ENCODE data around the gene SCUBE1.

Gene SCUBE1

DNA sequence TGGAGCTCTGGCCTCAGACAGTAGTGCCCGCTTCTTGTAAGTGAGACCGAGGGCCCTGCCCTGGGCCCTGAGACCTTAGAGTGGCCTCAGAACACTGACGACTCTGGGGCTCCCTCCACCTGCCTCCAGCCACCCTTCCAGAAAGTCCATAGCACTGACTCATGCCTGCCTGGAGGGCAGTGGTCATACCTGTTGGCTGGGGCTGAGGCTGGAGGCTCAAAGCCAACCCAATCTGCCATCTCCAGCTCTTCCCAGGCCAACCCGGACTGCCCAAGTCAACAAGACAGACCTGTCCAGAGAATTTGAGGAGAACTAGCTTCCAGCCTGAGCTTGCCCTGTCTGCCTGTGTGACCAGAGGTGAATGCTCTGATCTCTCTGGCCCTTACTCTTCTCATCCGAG, 89.3 kb downstream of the SCUBE1 start:
- DNase-seq: no peak

DNA sequence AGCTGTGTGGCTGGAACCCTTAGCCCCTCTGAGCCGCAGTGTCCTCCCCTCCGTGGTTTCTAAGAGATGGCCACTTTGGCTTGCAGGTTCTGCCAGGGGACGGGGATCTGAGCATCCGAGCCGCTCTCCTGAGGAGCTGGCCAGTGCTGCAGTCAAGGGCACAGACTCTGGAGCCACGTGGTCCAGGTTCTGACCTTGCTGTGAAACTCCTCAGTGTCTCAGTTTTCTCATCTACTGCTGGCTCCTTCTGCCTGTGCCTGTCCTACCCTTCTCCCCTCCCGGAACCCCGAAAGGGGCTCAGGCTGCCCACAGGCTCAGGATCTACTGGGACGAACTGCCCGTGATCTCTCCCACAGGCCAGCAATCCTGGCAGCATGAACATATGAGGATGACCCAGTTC, 90.9 kb downstream of the SCUBE1 start:
- no peak for DNase-seq

DNA sequence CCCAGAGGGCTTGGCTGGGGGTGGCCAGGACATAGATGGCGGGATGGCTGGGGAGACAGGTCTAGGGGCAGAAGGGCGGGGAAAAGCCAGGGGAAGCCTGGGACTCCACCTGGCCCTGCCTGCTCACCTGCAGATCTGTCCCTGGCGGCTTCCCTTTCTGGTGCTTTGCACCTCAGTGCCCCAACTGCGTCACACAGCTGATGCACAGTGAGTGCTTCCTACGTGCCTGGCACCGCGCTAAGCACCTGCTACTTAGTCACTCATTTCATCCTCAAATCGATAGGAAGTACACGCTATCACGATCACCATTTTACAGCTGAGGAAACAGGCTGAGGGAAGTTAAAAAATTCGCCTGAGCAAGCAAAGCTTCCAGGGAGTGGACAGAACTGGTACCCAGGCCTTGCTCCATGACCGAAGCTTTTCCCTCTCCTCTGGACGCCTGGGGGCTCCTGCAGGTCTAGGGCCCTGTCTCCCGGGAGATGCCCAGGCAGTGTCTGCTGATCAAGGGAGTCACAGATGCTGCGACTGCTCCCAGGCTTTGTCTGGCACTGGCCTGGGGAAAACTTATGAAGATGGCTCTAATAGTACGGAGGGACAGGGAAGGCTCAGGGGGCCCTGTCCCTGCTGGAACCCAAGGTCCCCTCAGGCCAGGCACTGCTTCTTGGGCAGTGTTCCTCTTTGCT, 93.2 kb downstream of the SCUBE1 start:
- DNase-seq: no peak

DNA sequence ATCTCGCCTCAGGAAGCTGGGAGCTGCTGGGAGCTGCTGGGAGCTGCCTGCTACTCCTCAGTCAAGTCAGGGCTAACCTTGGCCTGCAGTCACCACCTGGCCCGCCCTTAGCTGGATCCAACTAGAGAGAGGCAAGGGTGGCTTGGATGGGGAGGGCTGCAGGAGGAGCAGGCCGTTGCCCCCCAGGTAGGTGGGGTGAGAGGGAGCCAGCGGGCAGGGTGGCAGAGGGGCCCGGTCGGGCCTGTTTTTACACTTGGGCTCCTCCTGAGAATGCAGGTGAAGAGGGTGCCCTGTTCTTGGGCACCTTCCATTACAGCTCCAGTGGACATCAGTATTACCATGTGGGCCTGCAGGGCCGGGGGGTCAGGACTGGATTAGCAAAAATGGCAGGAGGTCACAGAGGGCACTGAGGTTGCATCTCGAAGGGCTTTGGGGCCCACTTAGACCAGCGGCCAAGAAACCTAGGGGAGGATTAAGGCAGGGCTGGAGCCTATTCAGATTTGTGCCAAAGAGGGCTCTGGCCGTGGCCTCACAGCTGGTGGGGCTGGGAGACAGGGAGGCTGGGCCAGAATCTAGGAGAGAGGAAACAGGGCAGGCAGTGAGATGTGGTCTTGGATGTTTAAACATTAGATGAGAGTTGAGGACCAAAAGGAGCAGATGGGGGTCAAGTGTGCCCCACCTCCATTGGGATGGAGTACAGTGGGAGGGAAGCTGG, 95.5 kb downstream of the SCUBE1 start:
- DNase-seq: no peak

DNA sequence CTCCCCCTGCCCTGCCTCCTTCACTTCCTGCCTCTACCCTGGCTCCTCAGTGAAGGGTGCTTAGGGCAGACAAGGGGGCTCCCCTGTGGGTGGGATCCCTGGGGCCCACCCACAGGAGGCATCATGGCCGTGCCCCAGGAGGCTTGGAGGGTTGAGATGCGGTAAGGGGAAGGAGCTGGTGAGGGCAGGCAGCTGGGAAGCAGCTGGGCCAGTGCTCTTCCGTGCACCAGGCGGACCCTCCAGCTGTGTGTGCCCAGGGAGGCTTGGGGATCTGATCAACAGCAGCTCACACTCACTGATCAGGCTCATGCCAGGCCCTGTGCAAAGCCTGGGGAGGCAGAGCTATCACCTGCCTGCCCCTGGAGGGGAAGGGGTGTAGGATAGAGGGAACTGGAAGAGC, 97.0 kb downstream of the SCUBE1 start:
- no peak for DNase-seq

DNA sequence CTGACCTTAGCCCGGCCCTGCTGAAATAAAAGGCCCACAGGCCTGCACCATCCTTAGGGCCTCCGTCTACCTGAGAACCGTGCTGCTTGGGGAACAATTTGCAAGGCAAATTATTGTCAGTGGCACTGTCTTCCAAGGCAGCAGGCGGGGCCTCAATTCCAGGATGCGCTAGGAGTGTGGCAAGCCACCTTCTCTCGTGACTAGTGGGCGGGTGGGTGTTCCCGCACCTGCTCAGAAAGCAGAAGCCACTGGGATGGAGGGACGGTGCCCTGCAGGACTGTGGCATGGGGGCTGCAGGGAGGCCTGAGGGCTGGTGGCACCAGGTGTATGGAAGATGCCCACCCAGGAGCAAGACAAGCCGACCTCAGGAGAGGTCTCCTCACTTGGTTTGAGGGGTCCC, 97.5 kb downstream of the SCUBE1 start:
- no peak for DNase-seq

DNA sequence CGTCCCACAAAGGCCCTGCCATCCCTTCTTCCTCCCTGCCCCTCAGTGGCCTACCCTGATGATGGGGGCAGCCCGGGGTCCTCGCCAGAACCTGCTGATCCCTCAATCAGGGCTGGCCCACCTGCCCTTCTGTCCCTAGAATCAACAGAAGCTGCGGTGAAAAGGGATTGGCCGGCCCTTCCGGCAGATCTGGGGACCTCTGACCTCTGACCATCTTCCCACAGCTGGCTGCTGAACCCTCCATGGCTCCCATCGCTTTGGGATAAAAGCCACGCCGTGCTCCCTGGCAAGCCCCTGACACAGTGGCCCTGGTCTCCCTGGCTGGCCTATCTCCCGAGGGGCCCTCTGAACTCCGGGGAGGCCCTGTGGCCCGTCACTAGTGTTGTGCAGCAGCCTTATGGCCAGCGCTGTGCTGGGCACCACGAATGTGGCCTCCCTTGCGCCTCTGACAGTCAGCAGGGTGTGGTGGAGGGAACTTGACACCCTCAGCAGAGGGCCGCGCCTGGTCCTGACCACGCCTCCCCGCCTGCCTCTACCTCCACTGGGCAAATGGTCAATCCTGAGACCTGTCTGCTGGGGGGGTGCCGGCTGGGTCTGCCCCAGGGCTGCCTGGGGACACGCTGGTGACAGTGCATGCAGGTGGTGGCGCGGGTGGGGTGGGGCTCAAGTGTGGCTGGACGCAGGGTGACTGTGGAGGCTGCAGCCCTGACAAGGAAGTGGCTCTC, 98.2 kb downstream of the SCUBE1 start:
- no peak for DNase-seq

DNA sequence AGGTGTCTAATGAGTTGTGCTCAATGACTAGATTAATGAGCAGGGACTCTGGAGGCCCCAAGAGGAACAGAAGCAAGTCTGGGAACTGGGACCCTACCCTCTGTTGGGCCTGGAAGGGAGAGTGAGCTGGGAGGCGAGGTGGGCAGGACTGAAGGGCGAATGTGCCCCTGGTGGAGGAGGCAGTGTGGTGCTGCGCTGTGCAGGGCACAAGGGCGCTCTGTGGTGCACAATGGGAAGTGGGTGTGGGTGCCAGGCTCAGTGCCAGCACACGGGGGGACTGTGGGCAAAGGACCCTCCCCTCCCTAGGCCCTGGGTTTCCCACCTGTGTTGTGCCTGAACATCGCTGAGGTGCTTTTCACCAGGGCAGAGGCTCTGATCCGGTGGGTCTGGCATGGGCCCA, 98.8 kb downstream of the SCUBE1 start:
- DNase-seq: no peak

DNA sequence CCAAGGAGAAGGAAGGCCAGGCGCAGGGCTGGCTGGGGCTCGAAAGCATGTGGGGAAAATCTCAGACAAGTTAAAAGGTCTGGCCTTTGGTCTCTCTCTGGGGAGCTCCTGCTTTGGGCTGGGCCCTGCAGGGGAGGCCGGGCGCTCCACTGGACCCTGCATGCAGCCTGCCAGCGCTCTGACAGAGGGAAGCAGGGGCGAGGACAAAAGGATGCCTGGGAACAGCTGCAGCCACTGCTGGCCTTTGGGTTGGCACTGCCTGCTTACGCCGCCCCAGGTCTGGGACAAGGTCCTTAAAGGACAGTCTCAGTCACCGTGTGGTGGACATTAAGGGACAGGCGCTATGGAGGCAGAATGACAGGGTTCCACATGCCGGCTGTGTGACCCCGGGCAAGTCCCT, 99.8 kb downstream of the SCUBE1 start:
- no peak for DNase-seq

DNA sequence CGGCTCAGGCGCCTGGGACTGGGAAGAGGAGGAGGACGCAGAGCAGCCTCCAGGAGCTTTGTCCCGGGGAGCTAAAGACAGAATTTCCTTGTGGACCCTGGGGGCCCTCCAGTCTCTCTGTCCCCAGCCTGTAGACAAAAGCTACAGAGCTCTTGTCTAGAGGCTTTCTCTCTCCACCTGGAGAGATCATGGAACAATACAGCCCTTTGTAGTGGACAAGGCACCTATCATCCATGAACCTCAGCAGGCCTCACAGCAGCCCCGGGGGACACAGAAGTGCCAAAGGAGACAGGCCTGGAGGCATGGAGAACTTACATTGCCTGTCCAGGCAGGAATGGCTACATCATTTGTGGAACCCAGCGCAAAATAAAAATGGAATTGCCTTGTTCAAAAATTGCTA, 100.5 kb downstream of the SCUBE1 start:
- DNase-seq: no peak

DNA sequence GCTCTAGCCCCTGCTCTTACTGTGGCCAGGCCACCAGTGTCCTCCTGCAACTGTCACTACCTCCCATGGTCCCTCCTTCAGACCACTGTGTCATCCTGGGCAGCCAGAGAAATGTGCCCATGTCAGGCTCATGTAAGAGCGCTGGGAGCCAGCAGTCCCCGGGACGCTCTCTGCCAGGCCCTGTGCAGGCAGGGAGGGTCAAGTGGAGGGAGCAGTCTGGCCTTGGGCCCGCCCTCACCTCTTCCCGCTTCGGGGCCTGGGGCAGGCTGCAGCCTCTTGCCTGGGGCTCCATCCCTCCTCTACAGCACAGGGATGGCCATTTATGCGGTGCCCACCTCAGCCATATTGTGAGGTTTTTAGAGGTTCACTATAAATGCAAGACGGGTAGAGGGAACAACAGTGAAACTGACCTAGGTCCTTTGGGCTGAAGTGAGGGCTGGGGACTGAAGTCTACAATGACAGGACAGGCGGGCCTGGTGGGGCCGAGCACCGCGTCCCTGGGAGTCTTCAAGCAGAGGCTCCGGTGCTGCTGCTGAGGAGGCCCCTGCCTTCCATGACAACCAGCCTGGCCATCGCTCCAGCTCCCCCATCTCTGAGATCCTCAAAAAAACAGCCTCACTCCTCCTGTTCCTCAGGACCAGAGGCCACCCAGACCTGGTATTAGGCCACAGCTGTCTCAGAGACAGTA, 101.3 kb downstream of the SCUBE1 start:
- no peak for DNase-seq

DNA sequence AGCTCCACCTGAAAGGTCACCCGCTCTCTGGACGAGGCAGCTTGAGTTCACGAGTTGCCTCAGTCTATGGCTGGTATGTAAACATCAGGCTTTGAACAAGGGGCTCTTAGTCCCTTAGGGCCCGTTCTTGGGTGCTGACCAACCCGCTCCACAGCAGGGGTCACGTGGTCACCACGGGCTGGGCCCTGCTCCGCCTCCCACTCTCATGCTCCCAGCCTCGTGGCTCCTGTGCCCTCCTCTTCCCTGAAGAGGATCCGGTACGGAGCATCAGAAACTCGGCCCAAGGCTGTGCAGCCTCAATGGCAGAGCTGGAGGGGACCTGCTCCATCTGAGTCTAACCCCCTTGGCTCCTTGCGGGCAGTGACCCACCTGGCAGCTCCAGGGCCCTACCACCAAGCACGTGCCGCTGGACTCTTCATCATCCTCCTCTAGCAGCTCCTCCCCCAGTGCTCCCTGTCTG, 102.0 kb downstream of the SCUBE1 start:
- no peak for DNase-seq

DNA sequence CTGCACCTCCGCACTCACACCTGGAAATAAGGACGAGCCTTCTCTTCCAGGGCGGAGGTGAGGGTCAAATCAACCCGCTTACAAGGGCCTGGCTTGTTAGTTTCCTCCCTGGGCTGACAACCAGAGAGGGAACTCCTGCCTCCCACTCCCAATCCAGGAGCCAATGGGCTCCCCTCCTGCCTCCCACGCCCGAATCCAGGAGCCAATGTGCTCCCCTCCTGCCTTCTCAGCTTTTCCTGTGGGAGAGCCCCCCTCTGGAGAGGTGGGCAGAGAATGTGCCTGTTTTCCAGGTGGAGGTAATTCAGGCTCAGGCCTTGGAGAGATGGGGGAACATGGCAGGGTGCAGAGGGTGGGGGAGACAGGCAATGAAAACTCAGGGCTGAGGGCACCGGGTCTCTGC, 102.6 kb downstream of the SCUBE1 start:
- DNase-seq: no peak

DNA sequence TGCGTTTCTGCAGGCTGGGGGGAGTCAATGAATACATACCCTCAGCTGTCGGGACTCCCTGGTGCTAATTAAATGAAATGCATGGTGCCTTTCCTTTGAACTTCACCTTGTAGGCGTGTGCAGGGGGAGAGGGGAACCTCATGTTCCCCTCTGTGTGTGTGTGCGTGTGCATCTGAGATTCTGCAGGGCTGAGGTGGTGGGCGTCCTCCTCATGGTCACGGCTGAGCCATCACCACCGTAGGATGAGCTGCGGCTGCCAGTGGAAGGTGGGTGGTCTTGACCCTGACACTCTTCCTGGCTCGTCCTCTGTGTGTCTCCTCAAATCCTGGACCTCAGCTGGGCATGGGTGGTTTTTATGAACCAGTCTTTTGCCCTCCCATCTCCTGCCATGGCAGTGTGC, 103.2 kb downstream of the SCUBE1 start:
- no peak for DNase-seq

DNA sequence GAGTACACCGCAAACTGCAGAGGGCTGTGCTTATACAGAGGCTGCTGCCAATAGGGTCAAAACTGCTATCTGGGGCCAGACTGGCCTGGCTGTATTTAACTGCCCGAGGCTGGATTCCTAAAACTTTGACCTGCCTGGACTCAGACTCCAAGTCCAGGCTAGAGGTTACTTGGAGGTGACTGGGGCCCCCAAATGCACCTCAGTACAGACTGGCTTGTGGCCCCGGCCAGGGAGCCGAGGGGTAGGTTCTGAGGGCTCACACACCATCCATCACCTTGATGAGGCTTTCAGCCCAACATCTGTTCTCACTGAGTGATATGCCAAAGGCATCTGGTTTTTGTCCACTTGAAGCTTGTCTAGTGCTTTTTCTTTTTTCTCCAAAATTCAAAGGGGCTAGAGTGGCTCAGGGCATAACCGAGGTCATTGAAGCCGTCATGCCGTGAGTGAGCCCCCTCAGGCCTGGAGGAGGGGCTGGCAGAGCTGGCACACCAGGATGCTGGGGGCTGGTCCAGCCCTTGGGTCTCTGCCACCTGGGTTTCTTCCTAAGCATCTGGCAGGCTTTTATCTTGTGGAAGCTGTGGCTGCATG, 103.9 kb downstream of the SCUBE1 start:
- no peak for DNase-seq

DNA sequence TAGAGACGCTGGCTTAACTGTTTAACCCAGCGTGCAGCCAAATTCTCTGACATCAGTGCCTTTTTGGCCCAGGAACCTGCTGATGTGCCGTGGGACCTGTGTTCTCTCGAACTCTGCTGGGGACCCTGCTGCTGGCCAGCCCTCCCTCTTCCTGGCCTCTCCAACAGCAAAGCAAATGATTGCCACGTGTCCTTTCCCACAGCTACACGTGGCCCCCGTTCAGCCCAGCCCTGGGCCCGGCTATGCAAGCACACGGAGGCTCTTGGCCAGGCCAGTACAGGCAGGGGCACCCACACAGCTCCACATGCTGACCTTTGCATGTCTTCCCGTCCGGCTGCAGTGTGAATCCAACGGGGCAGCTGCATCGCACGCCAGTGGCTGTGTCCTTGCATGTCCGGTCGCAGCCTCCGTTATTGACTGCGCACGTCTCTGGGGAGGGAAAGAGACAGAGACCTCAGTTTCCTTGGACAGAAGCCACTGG, 104.6 kb downstream of the SCUBE1 start:
- DNase-seq: no peak

DNA sequence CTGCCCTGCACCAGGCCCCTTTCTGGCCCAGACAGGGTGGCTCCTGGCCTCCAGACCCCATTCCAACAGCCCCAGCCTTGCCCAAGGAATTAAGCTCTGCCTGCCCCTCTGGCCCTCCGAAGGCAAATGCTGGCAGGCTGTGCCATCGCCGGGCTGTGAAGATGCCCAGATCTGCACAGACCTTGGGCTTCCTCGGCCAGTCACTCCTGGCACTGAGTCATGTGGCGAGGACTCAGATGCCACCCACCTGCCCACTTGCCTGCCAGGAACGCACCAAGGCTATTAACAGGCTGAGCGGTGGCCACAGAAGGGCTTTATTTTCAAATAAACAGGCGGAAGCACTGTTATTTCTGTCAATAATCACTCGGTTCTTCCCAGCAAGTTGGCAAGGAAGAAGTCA, 105.9 kb downstream of the SCUBE1 start:
- DNase-seq: no peak

DNA sequence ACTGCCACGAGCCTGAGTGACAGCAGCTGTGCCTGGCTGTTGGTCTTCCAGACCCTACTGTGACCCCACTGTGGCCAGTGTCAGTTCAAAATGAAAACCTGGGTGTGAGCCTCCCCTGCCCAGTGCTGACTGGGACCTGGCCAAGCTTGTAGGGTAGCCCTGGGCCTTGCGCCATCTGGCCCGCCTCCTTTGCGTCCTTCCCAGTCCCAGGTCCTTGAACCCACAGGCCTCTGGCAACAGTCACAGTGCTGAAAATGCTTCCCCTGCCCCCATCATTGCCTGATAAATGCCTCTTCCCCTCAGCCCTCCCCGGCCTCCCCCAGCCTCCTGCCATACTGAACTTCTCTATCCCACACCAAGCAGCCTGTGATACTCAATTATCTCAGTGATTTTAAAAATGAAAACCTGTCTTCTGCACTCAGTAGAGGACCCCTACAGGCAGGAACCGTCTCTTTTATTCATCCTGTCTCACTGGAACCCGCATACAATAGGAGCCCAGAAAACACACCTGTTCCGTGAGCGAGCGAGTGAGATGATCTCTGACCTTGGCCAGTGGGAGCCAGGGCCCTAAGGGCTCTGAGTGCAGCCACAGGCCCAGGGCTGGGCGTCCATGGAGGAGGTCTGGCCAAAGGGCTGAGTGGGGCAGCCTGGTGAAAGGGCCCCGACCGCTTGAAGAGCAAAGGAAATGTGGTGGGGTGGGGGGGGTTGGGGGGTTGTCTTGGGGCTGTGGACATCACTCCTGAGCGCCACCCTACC, 106.6 kb downstream of the SCUBE1 start:
- no peak for DNase-seq

DNA sequence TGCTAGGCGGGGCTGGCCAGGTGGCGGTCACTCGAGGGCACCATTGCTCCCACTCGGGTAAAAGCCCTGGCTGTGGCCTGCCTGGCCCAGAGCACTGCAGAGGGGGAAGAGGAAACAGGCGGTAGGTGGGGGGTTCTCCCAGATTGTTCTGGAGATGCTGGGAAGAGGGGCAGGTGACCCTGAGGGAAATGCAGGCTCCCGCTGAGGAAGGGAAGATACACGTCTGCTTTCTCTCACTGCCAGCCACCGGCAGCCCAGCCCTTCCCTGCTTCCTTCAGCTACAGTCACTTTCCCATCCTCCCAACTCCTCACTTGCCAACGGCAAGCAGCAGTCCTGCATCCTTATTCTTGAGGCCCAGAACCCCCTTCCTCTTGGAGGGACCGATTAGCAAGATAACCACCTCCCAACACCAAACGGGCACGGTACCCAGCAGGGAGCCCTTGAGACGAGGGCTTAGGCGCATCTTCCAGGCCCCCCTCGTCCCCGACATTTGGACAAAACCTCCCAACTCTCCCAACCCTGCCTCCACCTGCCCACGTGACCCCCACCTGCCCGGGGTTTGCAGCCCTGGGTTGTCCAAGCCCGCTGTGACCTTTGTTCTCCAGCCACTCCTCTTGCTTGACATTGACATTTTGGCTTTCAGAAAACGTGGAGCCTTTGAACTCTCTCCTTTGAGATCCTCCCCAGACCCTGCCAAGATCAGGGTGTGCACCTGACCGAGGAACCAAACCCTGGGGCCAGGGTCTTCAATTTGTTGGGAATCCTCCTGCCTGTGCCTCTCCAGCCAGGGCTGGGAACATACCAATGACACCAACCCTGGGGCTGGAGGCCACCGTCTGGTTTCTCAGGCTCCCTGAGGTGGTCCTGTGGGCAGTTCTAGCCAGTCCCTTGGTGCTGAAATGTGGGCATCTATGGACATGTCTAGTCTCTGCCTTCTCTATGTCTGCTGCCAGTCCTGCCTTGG, 107.4 kb downstream of the SCUBE1 start:
- no peak for DNase-seq

DNA sequence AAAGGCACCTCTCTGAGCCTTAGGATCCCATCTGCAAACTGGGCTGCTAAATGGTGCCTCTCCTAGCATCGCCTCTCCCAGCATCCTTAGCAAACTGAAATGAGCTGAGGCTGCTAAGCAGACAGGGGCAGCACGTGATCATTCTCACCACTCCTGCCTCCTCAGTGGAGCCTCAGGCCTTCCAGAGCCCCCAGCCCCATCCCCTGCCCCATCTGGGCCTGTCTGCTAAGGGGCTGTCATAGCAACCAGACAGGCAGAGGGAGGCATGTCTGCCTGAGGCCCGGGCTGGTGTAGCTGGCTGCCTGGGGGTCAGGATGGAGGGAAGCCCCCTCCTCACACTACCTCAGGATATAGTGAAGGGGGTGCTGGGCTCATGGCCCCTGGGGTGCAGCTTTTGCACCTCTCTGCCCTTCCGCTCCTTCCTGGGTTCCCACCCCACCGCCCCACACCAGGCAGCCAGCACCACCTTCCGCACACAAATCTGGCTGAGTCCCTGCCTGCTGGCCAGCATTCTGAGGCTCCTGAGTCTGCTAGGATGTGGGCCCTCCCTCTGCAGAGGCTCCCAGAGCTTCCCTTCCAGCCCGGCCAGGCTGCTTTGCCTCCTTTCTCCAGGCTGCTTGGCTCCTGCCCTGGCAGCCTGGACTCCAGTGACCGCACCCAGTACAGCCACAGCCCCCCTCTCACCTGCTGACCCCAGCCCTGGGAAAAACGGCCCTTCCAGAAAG, 108.7 kb downstream of the SCUBE1 start:
- no peak for DNase-seq

Measured in MV-4-11 (cell line).